ENCODE data around the gene NKX6-1.

Gene NKX6-1

GRCh38 chr4:84507941-84508340, 8.8 kb upstream of the NKX6-1 start:
- Histone ChIP-seq H3K9me3 (ENCODE audit: severe bottlenecking) (no peaks in the 10 kb centered on the region), H3K4me3 (ENCODE audit: low read depth, low read length) (no peak overlapping the region), H3K27me3 (ENCODE audit: insufficient read depth, low read depth, severe bottlenecking) (peaks cover 8% of the 10 kb centered on the region), H3K36me3 (no peaks in the 10 kb centered on the region), H3K27ac (no peak overlapping the region)
- DNase-seq = no peak
- TF ChIP-seq, protein P1, sequence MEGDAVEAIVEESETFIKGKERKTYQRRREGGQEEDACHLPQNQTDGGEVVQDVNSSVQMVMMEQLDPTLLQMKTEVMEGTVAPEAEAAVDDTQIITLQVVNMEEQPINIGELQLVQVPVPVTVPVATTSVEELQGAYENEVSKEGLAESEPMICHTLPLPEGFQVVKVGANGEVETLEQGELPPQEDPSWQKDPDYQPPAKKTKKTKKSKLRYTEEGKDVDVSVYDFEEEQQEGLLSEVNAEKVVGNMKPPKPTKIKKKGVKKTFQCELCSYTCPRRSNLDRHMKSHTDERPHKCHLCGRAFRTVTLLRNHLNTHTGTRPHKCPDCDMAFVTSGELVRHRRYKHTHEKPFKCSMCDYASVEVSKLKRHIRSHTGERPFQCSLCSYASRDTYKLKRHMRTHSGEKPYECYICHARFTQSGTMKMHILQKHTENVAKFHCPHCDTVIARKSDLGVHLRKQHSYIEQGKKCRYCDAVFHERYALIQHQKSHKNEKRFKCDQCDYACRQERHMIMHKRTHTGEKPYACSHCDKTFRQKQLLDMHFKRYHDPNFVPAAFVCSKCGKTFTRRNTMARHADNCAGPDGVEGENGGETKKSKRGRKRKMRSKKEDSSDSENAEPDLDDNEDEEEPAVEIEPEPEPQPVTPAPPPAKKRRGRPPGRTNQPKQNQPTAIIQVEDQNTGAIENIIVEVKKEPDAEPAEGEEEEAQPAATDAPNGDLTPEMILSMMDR (IDR thresholded peaks at IDR 0.05; ENCODE audit: low read depth, low read length) = no peak

GRCh38 chr4:84504821-84505220, 5.7 kb upstream of the NKX6-1 start:
- H3K9me3 ChIP-seq (ENCODE audit: severe bottlenecking) = peaks cover 3% of the 10 kb centered on the region

GRCh38 chr4:84503495-84504437, 4.7 kb upstream of the NKX6-1 start:
- Histone ChIP-seq H3K4me3 (ENCODE audit: low read depth, low read length) (no peak overlapping the region), H3K36me3 (no peaks in the 10 kb centered on the region), H3K27ac (no peak overlapping the region), H3K27me3 (ENCODE audit: insufficient read depth, low read depth, severe bottlenecking) (peaks cover 36% of the 10 kb centered on the region), H3K9me3 (ENCODE audit: severe bottlenecking) (peaks cover 3% of the 10 kb centered on the region)
- peak; percentile 44 for DNase-seq
- TF ChIP-seq, protein P1 (IDR thresholded peaks at IDR 0.05; ENCODE audit: low read depth, low read length) = peak; percentile 75

More at GRCh38 chr4:84504821-84505220, 5.7 kb upstream of the NKX6-1 start:
- Histone ChIP-seq H3K27me3 (ENCODE audit: insufficient read depth, low read depth, severe bottlenecking) (peaks cover 36% of the 10 kb centered on the region), H3K4me3 (ENCODE audit: low read depth, low read length) (no peak overlapping the region), H3K36me3 (no peaks in the 10 kb centered on the region), H3K27ac (no peak overlapping the region)
- DNase-seq = no peak
- TF ChIP-seq, protein P1 (IDR thresholded peaks at IDR 0.05; ENCODE audit: low read depth, low read length) = no peak

DNA sequence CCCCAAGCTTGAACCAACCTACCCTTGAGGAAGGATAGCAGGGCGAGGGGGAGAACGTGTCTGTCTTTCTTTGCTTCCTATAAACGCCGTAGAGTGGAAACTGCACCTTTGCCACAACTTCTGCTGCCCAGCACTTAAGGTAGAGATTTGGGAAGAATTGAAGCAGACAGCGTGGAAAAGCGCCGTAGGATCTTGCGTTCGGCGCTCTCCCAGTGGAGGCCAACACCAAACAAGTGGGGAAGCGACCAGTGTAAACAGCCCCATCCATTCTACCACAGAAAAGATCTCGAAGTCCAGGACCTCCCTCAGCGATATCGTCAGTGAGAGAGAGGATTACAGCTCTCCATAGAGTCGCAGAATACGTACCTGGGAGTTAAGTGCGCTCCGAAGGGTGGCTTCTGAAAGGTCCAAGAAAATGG, 3.9 kb upstream of the NKX6-1 start:
- peaks cover 42% of the 10 kb centered on the region for H3K27me3 ChIP-seq (ENCODE audit: insufficient read depth, low read depth, severe bottlenecking)
- no peak for DNase-seq
- no peak overlapping the region for H3K4me3 ChIP-seq (ENCODE audit: low read depth, low read length)
- TF ChIP-seq, protein P1 (IDR thresholded peaks at IDR 0.05; ENCODE audit: low read depth, low read length) = no peak
- H3K27ac ChIP-seq = no peak overlapping the region
- H3K36me3 ChIP-seq = no peaks in the 10 kb centered on the region
- H3K9me3 ChIP-seq (ENCODE audit: severe bottlenecking) = peaks cover 3% of the 10 kb centered on the region

GRCh38 chr4:84502333-84502954, 3.4 kb upstream of the NKX6-1 start:
- TF ChIP-seq, protein P1 (IDR thresholded peaks at IDR 0.05; ENCODE audit: low read depth, low read length) = no peak
- no peaks in the 10 kb centered on the region for H3K36me3 ChIP-seq
- H3K4me3 ChIP-seq (ENCODE audit: low read depth, low read length) = no peak overlapping the region
- DNase-seq = no peak
- no peak overlapping the region for H3K27ac ChIP-seq
- H3K9me3 ChIP-seq (ENCODE audit: severe bottlenecking) = peaks cover 3% of the 10 kb centered on the region
- peaks cover 45% of the 10 kb centered on the region for H3K27me3 ChIP-seq (ENCODE audit: insufficient read depth, low read depth, severe bottlenecking)

Data from WERI-Rb-1 (cell line).